Heart right ventricle (tissue), 16 donors: ENCODE results near the gene KCNH8. TPM values are rescaled to one million over a fixed set of nuclear protein-coding genes. Genes with fewer than 3 reads are reported as not detected.

Experiments
- ATAC-seq, 8 donors: fragments of 200-7000 bp; cut with Tn5 transposase; one replicate each; pipeline ENCODE4 v1.9.1; 2020; ENCODE audit warnings: mild to moderate bottlenecking in 8 of 8, moderate library complexity in 8 of 8, moderate number of reproducible peaks in 1 of 8
- DNase-seq, 2 donors: peaks; one replicate each; pipeline ENCODE4 v3.0.0-alpha.2; 2020
- H3K27ac ChIP-seq, 10 donors: fragments of 200-600 bp; sonication (generic) in 2 of 10; one replicate each; pipeline versions ENCODE4 v1.5.0 to v1.8.0; 2020 to 2022; ENCODE audit warnings: mild to moderate bottlenecking in 3 of 10
- H3K27me3 ChIP-seq, 7 donors: fragments of 200-600 bp; one replicate each; pipeline ENCODE4 v1.8.0; 2021 to 2022; ENCODE audit warnings: mild to moderate bottlenecking in 2 of 7
- H3K36me3 ChIP-seq, 9 donors: fragments of 200-600 bp; sonication (generic) in 1 of 9; one replicate each; pipeline versions ENCODE4 v1.5.0 to v1.8.0; 2020 to 2022; ENCODE audit warnings: mild to moderate bottlenecking in 2 of 9
- H3K4me1 ChIP-seq, 9 donors: fragments of 200-600 bp; sonication (generic) in 1 of 9; one replicate each; pipeline versions ENCODE4 v1.5.0 to v1.8.0; 2020 to 2022; ENCODE audit warnings: mild to moderate bottlenecking in 4 of 9
- H3K4me3 ChIP-seq, 10 donors: fragments of 200-600 bp; sonication (generic) in 2 of 10; one replicate each; pipeline versions ENCODE4 v1.5.0 to v1.8.0; 2020 to 2022; ENCODE audit warnings: mild to moderate bottlenecking in 7 of 10, moderate library complexity in 2 of 10
- H3K9me3 ChIP-seq, 11 donors: fragments of 200-600 bp in 10 of 11; sonication (generic) in 2 of 11; one replicate each; pipeline versions ENCODE4 v1.5.0 to v1.8.0; 2013 to 2022; ENCODE audit warnings: mild to moderate bottlenecking in 2 of 11, control low read depth in 1 of 11, moderate library complexity in 1 of 11
- WGBS, 2 donors: extraction: QIAGEN DNeasy Blood & Tissue Kit; methylation state at CpG; one replicate each; pipeline ENCODE4 v1.1.7; 2013; ENCODE audit warnings: inconsistent platforms in 1 of 2; 5-methylcytosine and 5-hydroxymethylcytosine counted together
- intact Hi-C, 10 donors: fragments of 100-400 bp; cut with DNase I; formaldehyde crosslinking; loops; one replicate each; pipeline versions ENCODE4 v1.11.1 to v1.14.2; 2022
- polyA plus RNA-seq, 2 donors: library from polyadenylated mRNA; stranded (reverse); fragments of 200-250 nt; gene quantifications; one replicate each; pipeline ENCODE4 v1.2.3, GENCODE V29; 2013
- total RNA-seq, 10 donors: library from RNA; stranded (reverse); fragmentation: NEBNext Ultra II Directional in 3 of 10; extraction: Animal tissue kit (Norgen Biotek cat#: 25700) in 3 of 10; gene quantifications; one replicate each; pipeline versions ENCODE4 v1.2.1 to v1.2.4, GENCODE V29; 2021 to 2023
- TF ChIP-seq, protein P1 (sequence below), 9 donors: fragments of 200-600 bp; sonication (generic) in 2 of 9; IDR thresholded peaks; one replicate each; pipeline versions ENCODE4 v1.5.0 to v1.8.0; 2021 to 2022; ENCODE audit warnings: antibody characterized with exemption in 9 of 9, mild to moderate bottlenecking in 5 of 9, moderate library complexity in 1 of 9
- donor health status: Arrhythmogenic right ventricular cardiomyopathy.
- donor health status: ischemic (EF 13 %, LVEDD 7.1; RV severe dilation, severe dysfunction).
- donor health status: healthy with polysubstance abuse.
- donor health status: DM: no; HTN: yes; CAD: no.
- donor health status: DM: no; HTN: no; CAD: no.
- donor health status: ischemic (EF 25% LVEDD 6.9; RV normal size, moderate dysfunction).
- donor health status: ischemic (EF 25% LVEDD 5.7; RV mildly dilated, moderate dysfunction).
- donor health status: healthy.
- donor health status: DM: yes; HTN: yes; CAD: no.
- donor health status: Ischemic cardiomyopathy.
- donor health status: ischemic (EF 35%, LVEDD 5.7; RV mildly dilated, moderate dysfunction).
- donor health status: nonischemic (EF 11% LVEDD 7.7; RV severe dilation, severe dysfunction).
- donor health status: DM: yes; HTN: yes; CAD: no.
- donor health status: PGD.
- donor health status: ischemic (EF 29% LVEDD 5.4; RV normal size, mild dysfunction).
- donor health status: nonischemic (EF 23%, LVEDD 6.1; RV moderate dilation, normal function).

KCNH8 gene
- total and polyA plus RNA-seq, 12 donors, result 0.03 to 0.50 (median 0.10) TPM; not detected in 3

DNA sequence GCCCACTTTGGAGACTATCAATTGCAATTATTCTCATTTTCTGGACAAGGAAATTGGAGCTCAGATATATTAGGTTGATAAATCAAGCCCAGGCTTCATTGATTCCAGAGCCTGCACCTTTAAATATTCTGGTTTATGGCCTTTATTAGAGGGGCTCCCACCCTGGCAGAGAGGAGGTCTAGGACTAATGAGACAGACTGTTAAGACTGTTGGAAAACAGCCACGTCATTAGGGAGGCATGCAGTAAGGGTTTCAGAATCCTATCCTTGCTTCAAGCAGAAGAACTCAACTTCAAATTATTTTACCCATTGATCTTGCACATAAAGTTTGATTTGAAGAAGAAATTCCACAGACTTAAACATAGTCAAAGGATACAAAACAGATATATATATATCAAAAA is 33.8 kb upstream of the KCNH8 start:
- TF ChIP-seq, protein P1, sequence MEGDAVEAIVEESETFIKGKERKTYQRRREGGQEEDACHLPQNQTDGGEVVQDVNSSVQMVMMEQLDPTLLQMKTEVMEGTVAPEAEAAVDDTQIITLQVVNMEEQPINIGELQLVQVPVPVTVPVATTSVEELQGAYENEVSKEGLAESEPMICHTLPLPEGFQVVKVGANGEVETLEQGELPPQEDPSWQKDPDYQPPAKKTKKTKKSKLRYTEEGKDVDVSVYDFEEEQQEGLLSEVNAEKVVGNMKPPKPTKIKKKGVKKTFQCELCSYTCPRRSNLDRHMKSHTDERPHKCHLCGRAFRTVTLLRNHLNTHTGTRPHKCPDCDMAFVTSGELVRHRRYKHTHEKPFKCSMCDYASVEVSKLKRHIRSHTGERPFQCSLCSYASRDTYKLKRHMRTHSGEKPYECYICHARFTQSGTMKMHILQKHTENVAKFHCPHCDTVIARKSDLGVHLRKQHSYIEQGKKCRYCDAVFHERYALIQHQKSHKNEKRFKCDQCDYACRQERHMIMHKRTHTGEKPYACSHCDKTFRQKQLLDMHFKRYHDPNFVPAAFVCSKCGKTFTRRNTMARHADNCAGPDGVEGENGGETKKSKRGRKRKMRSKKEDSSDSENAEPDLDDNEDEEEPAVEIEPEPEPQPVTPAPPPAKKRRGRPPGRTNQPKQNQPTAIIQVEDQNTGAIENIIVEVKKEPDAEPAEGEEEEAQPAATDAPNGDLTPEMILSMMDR (IDR thresholded peaks at IDR 0.05), result no peak
- no peak for DNase-seq
- ATAC-seq, result no peak
- Histone ChIP-seq H3K9me3 (peaks cover 0 to 9% (median 0%) of the 10 kb centered on the region in 11 donors), H3K36me3 (no peaks in the 10 kb centered on the region), H3K4me3 (no peak overlapping the region), H3K27ac (no peak overlapping the region), H3K4me1 (no peaks in the 10 kb centered on the region), H3K27me3 (peaks cover 0 to 7% (median 0%) of the 10 kb centered on the region in 7 donors)
- intact Hi-C loops, result no loop called here
- 49 to 50% methylated on average over 1 of the region's 1 CpG for WGBS, 2 donors

DNA sequence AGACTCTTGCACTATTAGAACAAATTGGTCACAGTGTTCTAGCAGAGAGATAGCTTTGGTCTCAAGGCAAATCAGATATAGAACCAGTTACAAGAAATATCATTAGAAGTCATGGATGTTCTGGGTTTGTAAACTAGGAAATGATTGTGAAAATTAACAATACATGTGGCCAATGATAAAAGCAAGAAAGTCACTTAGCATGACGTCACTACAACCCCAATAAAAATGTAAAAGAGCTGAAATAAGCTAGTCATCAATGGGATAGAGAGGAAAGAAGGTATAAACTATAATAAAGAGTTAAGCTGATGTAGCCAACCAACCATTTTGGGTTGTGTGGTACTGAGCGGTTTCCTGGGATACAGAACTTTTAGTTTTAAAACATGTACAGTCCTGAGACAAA is 32.1 kb upstream of the KCNH8 start:
- TF ChIP-seq, protein P1 (IDR thresholded peaks at IDR 0.05), result no peak

DNA sequence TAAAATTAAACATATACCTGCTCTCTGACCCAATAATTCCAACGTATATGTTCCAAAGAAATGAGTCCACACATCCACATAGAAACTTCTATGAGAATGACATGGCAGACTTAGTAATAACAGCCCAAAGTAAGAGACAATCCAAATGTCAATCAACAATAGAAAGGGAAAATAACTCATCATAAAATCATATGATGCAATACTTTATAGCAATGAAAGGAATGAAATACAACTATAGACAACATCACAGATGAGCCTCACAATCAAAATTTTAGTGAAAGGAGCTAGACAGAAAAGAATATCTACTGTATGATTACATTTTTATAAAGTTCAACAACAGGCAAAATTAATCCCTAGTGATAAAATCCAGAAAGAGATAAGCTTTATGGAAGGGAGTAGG is 23.6 kb upstream of the KCNH8 start:
- 47 to 82% methylated on average over 1 of the region's 1 CpG for WGBS, 2 donors
- ATAC-seq (no peak), DNase-seq (no peak)
- Histone ChIP-seq H3K9me3 (peaks cover 0 to 6% (median 0%) of the 10 kb centered on the region in 11 donors), H3K27me3 (no peaks in the 10 kb centered on the region), H3K36me3 (no peaks in the 10 kb centered on the region), H3K27ac (no peak overlapping the region), H3K4me3 (no peak overlapping the region), H3K4me1 (no peaks in the 10 kb centered on the region)
- intact Hi-C loops, result no loop called here
- TF ChIP-seq, protein P1 (IDR thresholded peaks at IDR 0.05), result no peak

More for the DNA sequence above, 32.1 kb upstream of the KCNH8 start:
- peaks cover 0 to 18% (median 0%) of the 10 kb centered on the region in 11 donors for H3K9me3 ChIP-seq
- no peak overlapping the region for H3K4me3 ChIP-seq
- WGBS, 2 donors, result 58 to 65% methylated on average over 2 of the region's 2 CpGs
- intact Hi-C loops, result no loop called here
- DNase-seq (no peak), ATAC-seq (no peak)
- H3K4me1 ChIP-seq, result no peaks in the 10 kb centered on the region
- H3K27me3 ChIP-seq, result peaks cover 0 to 7% (median 0%) of the 10 kb centered on the region in 7 donors
- H3K36me3 ChIP-seq, result no peaks in the 10 kb centered on the region
- no peak overlapping the region for H3K27ac ChIP-seq

DNA sequence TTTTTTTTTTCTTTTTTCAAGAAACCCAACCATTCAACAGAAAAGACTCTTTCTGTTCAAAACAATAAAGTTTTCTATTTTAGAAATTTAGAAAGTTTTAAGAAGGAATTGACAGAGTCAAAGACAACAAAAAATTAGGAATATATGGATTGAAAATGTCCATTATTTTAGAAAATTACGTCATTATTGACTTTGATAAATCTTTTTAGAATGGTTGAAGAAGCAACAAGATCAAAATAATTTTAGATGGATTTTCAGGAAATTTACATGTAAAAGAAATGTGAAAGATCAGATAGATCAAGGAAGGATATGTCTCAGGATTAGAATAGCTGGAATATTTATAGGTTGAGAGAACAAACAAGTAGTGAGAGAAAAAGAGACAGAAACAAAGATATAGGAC is 8.4 kb upstream of the KCNH8 start:
- H3K4me3 ChIP-seq, result no peak overlapping the region
- intact Hi-C loops, result no loop called here
- no peaks in the 10 kb centered on the region for H3K4me1 ChIP-seq
- peaks cover 0 to 6% (median 0%) of the 10 kb centered on the region in 7 donors for H3K27me3 ChIP-seq
- ATAC-seq (no peak), DNase-seq (no peak)
- H3K9me3 ChIP-seq, result peaks cover 0 to 7% (median 0%) of the 10 kb centered on the region in 11 donors
- 57 to 71% methylated on average over 1 of the region's 1 CpG for WGBS, 2 donors
- TF ChIP-seq, protein P1 (IDR thresholded peaks at IDR 0.05), result no peak
- no peak overlapping the region for H3K27ac ChIP-seq
- H3K36me3 ChIP-seq, result no peaks in the 10 kb centered on the region
